Activated CD8-positive, alpha-beta T cell treated with anti-CD3 and anti-CD28 coated beads for 36 hours (primary cell): ENCODE measurements around the gene GALR3. TPM values are rescaled to one million over a fixed set of nuclear protein-coding genes. Genes with fewer than 3 reads are reported as not detected.
"Not testable (repeated sequence)": the region's sequence is repeated elsewhere in the genome, so short reads cannot be mapped to it uniquely, and the experiment has no call there.

Experiments used
- ATAC-seq: fragments of 200-7000 bp; cut with Tn5 transposase; one replicate; pipeline ENCODE4 v1.10.0; 2021; ENCODE audit warnings: mild to moderate bottlenecking, moderate library complexity
- CTCF ChIA-PET: fragments of 350-600 bp; sonication (Branson Sonifier 250); formaldehyde crosslinking; loops from one replicate; lab custom pipeline; 2021; ENCODE audit warnings: antibody characterized with exemption; lab: Charles Lee
- POLR2A ChIA-PET: fragments of 350-600 bp; sonication (Branson Sonifier 250); formaldehyde crosslinking; loops from one replicate; lab custom pipeline; 2021; ENCODE audit warnings: antibody characterized with exemption; lab: Charles Lee
- DNase-seq: peaks from one replicate; pipeline ENCODE4 v3.0.0-alpha.2; 2020
- H3K27ac Mint-ChIP-seq: one replicate; pipeline ENCODE4 v1.8.0; 2021; ENCODE audit warnings: mild to moderate bottlenecking, mixed read lengths
- H3K27me3 Mint-ChIP-seq: one replicate; pipeline ENCODE4 v1.8.0; 2021; ENCODE audit warnings: mixed read lengths
- H3K36me3 Mint-ChIP-seq: one replicate; pipeline ENCODE4 v1.8.0; 2021; ENCODE audit warnings: low read depth, mixed read lengths
- H3K4me1 Mint-ChIP-seq: one replicate; pipeline ENCODE4 v1.8.0; 2021; ENCODE audit warnings: low read depth, mixed read lengths
- H3K4me3 Mint-ChIP-seq: one replicate; pipeline ENCODE4 v1.8.0; 2021; ENCODE audit warnings: mild to moderate bottlenecking, moderate library complexity, mixed read lengths
- H3K9me3 Mint-ChIP-seq: one replicate; pipeline ENCODE4 v1.8.0; 2021; ENCODE audit warnings: mixed read lengths
- CTCF ChIP-seq: fragments of 200-600 bp; IDR thresholded peaks from one replicate; pipeline ENCODE4 v1.8.0; 2022; ENCODE audit warnings: antibody characterized with exemption, mild to moderate bottlenecking
- intact Hi-C: fragments of 100-400 bp; cut with micrococcal nuclease; formaldehyde crosslinking; loops from one replicate; pipeline ENCODE4 v1.10.0; 2022
- total RNA-seq, 2 experiments: library from RNA; stranded (reverse); gene quantifications; one replicate each; pipeline ENCODE4 v1.2.3, GENCODE V29; 2021

Gene GALR3
- total RNA-seq, 2 experiments from 2014 or later: not detected

- Mint-ChIP-seq H3K27me3 (no peaks in the 10 kb centered on the region), H3K9me3 (no peaks in the 10 kb centered on the region)
- ATAC-seq: no peak
Observed at GRCh38 chr22:37784829-37785495, 38.2 kb upstream of the GALR3 start.

GRCh38 chr22:37790234-37790633 lies 32.9 kb upstream of the GALR3 start:
- ATAC-seq (no peak), DNase-seq (no peak)
- Mint-ChIP-seq H3K4me3 (no peak overlapping the region), H3K27ac (no peak overlapping the region), H3K9me3 (no peaks in the 10 kb centered on the region), H3K36me3 (no peaks in the 10 kb centered on the region), H3K27me3 (no peaks in the 10 kb centered on the region), H3K4me1 (no peaks in the 10 kb centered on the region)
- ChIA-PET POLR2A (no interaction called here), CTCF (no interaction called here)
- intact Hi-C loops: no loop called here
- no peak for TF ChIP-seq CTCF

More at GRCh38 chr22:37784829-37785495, 38.2 kb upstream of the GALR3 start:
- no peaks in the 10 kb centered on the region for H3K36me3 Mint-ChIP-seq
- POLR2A ChIA-PET: no interaction called here
- intact Hi-C loops: no loop called here
- H3K27ac Mint-ChIP-seq: no peak overlapping the region
- no peak overlapping the region for H3K4me3 Mint-ChIP-seq
- TF ChIP-seq CTCF: no peak
- DNase-seq: no peak
- CTCF ChIA-PET: no interaction called here
- no peaks in the 10 kb centered on the region for H3K4me1 Mint-ChIP-seq

GRCh38 chr22:37792494-37792893 lies 30.7 kb upstream of the GALR3 start:
- ChIA-PET POLR2A (interaction anchor here (0.8 to 1.2 kb wide), 2 partner anchors 12 to 14 kb away, joined by 3 read pairs; no protein-coding TSS in a partner anchor), CTCF (no interaction called here)
- H3K9me3 Mint-ChIP-seq: no peaks in the 10 kb centered on the region
- H3K27me3 Mint-ChIP-seq: no peaks in the 10 kb centered on the region
- ATAC-seq (no peak), DNase-seq (no peak)
- H3K4me3 Mint-ChIP-seq: no peak overlapping the region
- no peak overlapping the region for H3K27ac Mint-ChIP-seq
- no peak for TF ChIP-seq CTCF
- no peaks in the 10 kb centered on the region for H3K36me3 Mint-ChIP-seq
- intact Hi-C loops: no loop called here
- no peaks in the 10 kb centered on the region for H3K4me1 Mint-ChIP-seq

- intact Hi-C loops: no loop called here
- TF ChIP-seq CTCF: no peak
- H3K36me3 Mint-ChIP-seq: no peaks in the 10 kb centered on the region
- no peaks in the 10 kb centered on the region for H3K4me1 Mint-ChIP-seq
- H3K27me3 Mint-ChIP-seq: no peaks in the 10 kb centered on the region
- ATAC-seq: no peak
- DNase-seq: no peak
- H3K27ac Mint-ChIP-seq: no peak overlapping the region
- ChIA-PET CTCF (no interaction called here), POLR2A (no interaction called here)
- no peaks in the 10 kb centered on the region for H3K9me3 Mint-ChIP-seq
- no peak overlapping the region for H3K4me3 Mint-ChIP-seq
Observed at GRCh38 chr22:37794376-37794775, 28.8 kb upstream of the GALR3 start.

GRCh38 chr22:37796079-37796478 lies 27.1 kb upstream of the GALR3 start:
- Mint-ChIP-seq H3K9me3 (no peaks in the 10 kb centered on the region), H3K4me3 (no peak overlapping the region), H3K27ac (no peak overlapping the region), H3K27me3 (peaks cover 3% of the 10 kb centered on the region), H3K36me3 (no peaks in the 10 kb centered on the region), H3K4me1 (no peaks in the 10 kb centered on the region)
- intact Hi-C loops: no loop called here
- CTCF ChIA-PET: interaction anchor here (2.2 kb wide), 1 partner anchor 22 kb away, joined by 5 read pairs; no protein-coding TSS in a partner anchor
- POLR2A ChIA-PET: no interaction called here
- ATAC-seq (no peak), DNase-seq (no peak)
- TF ChIP-seq CTCF: no peak

GRCh38 chr22:37797259-37797658 lies 25.9 kb upstream of the GALR3 start:
- ATAC-seq, H3K4me3 Mint-ChIP-seq, DNase-seq, H3K27ac Mint-ChIP-seq, H3K27me3 Mint-ChIP-seq, H3K36me3 Mint-ChIP-seq, H3K4me1 Mint-ChIP-seq, CTCF ChIA-PET, POLR2A ChIA-PET, intact Hi-C loops, H3K9me3 Mint-ChIP-seq: not testable (repeated sequence)
